GM19452 (cell line): ENCODE data around the gene SERTAD1.

ENCODE experiments used
- ATAC-seq: cut with Tn5 transposase; IDR thresholded peaks from one replicate; pipeline ENCODE4 v1.9.1; 2021; ENCODE audit not compliant: unreplicated experiment

SERTAD1 gene

DNA sequence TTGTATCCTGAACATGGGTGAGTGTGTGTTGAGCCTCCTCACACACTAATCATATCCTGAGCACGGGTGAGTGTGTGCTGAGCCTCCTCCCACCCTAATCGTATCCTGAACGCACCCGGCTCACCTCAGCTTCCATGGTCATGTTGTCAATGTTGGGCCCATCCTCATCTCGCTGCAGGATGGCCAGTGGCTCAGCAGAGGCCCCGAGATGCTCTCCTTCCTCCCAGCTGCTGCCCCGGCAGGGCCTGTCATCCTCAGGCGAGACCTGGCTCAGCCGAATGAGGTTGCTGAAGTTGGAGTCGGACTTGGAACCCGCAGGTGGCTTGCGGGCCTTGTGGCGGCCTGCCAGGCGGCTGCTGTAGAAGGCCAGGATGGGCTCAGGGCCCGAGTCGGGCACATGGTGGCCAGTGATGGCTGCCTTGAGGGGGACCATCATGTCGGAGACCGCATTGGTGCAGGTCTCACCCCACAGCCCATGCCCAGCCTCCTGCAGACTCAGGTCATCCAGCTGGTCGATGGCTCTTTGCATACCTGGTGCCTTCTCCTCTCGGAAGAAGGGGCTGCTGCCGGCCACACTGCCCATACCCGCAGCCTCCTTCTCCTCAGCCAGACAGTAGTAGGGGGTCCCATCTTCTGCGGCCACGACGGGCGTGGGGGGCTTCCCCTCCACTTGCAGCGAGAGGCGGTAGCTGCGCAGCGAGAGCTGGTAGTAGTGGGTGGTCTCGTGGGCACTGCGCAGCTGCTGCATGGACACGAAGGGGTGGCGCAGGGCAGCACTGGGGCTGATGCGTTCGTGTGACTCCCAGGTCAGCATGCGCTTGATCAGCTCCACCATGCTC lies 45.4 kb downstream of the SERTAD1 start:
- no peak for ATAC-seq

DNA sequence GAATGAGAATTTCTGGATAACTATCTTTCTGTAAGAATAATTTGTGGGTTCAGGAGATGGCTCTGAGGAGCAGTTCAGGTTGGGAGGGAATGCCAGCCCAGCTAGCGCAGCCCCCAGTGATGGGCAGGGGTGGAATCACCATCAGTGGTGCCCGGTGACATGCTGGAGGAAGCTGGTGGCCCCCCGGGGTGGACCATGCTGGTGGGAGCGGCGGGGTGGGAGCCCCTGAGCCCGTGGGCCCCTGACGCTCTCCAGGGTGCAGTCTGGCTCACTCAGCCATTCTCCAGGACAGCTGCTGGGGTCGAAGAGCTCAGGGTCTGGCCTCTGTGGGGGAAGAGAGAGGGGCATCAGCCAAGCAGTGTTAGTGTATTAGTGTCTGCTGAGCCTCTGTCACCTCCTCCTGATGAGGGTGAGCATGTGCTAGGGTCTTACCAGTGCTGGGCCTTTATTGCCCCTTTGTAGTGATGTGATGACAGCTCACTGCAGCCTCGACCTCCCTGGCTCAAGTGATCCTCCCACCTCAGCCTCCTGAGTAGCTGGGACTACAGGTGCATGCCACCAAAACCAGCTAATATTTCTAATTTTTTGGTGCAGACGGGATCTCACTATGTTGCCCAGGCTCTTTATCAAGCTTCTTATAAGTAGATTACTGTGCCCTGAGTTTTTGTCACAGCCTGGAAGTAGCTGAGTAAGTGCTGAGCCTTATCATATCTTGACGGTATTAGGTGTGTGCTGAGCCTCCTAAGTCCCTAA lies 46.2 kb downstream of the SERTAD1 start:
- ATAC-seq: no peak

DNA sequence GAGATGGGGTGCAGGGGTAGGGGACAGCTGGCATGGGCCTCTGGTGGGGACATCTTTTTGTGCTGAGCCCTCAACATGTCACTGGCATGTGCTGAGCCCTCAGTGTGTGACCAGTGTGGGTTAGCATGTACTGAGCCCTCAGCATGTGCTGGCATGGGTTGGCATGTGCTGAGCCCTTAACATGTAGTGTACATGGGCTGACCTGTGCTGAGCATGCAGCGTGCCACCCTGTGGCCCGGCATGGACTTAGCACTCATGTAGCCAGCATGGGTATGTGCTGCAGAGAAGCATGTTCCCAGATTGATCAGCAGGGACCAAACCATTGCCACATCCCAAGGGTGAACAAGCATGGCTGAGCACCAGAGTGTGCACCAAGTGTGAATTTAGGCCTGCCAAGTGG lies 47.3 kb downstream of the SERTAD1 start:
- ATAC-seq: no peak

- no peak for ATAC-seq
Observed at GRCh38 chr19:40377876-40378385, 47.9 kb downstream of the SERTAD1 start.

DNA sequence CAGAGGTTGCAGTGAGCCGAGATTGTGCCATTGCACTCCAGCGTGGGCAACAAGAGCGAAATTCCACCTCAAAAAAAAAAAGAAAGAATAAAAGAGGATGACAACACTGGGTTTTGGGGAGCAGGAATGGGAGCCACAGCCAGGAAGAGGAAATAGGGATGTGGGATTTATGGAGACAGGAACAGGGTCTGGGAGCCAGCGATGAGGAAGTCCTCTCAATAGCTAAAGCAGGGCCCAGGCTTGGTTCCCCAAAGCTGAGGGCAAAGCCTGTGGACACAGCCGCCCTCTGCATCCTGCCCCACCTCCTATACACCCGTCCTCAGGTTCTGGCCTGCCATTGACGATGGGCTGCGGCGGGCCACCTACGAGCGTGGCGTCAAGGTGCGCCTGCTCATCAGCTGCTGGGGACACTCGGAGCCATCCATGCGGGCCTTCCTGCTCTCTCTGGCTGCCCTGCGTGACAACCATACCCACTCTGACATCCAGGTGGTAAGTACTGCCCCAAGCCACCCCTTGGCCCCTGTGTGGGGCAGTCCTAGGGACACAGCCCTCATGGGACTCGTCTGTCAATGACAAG lies 49.4 kb downstream of the SERTAD1 start:
- ATAC-seq: no peak

GRCh38 chr19:40374084-40374483 lies 51.7 kb downstream of the SERTAD1 start:
- no peak for ATAC-seq

- ATAC-seq: no peak
Observed at GRCh38 chr19:40371802-40372122, 54.0 kb downstream of the SERTAD1 start.
